Activated T-helper 2 cell treated with anti-CD3 and anti-CD28 coated beads, Interferon-gamma antibody, Interleukin-2, Interleukin-4, amounts not matched to agents 10 μg/mL and 5 μg/mL and 100 μg/mL, durations not matched to agents 14 hours and 24 hours and 36 hours (primary cell): ENCODE results near the gene RBM17. TPM values are rescaled to one million over a fixed set of nuclear protein-coding genes. Genes with fewer than 3 reads are reported as not detected.
"Not testable (repeated sequence)": the region's sequence is repeated elsewhere in the genome, so short reads cannot be mapped to it uniquely, and the experiment has no call there.

Experiments used
- DNase-seq: peaks from one replicate; pipeline ENCODE4 v3.0.0; 2021; ENCODE audit warnings: low spot score
- H3K27ac Mint-ChIP-seq: one replicate; pipeline ENCODE4 v1.8.0; 2021; ENCODE audit warnings: mixed read lengths
- H3K27me3 Mint-ChIP-seq: one replicate; pipeline ENCODE4 v1.8.0; 2021; ENCODE audit warnings: low read depth, mixed read lengths
- H3K36me3 Mint-ChIP-seq: one replicate; pipeline ENCODE4 v1.8.0; 2021; ENCODE audit warnings: low read depth, mixed read lengths
- H3K4me1 Mint-ChIP-seq: one replicate; pipeline ENCODE4 v1.8.0; 2021; ENCODE audit warnings: low read depth, mixed read lengths
- H3K4me3 Mint-ChIP-seq: one replicate; pipeline ENCODE4 v1.8.0; 2021; ENCODE audit warnings: low read depth, mild to moderate bottlenecking, moderate library complexity, mixed read lengths
- H3K9me3 Mint-ChIP-seq: one replicate; pipeline ENCODE4 v1.8.0; 2021; ENCODE audit warnings: mixed read lengths
- intact Hi-C: fragments of 100-400 bp; cut with micrococcal nuclease; formaldehyde crosslinking; loops from one replicate; pipeline ENCODE4 v1.15.1; 2023
- total RNA-seq: library from RNA; stranded (reverse); gene quantifications from 2 replicates; pipeline ENCODE4 v1.2.3, GENCODE V29; 2022

The RBM17 gene
- total RNA-seq, 1 donor from 2014 or later = 266 TPM

DNA sequence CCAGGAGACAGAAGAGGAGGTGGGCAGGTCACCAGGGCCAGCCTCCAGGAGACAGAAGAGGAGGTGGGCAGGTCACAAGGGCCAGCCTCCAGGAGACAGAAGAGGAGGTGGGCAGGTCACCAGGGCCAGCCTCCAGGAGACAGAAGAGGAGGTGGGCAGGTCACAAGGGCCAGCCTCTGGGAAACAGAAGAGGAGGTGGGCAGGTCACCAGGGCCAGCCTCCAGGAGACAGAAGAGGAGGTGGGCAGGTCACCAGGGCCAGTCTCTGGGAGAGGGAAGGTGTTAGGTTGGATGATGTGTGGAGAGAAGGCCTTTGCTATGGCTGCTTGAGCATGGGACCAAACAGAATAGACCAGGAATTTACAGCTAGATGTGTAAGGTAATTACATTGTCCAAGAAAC is 38.6 kb downstream of the RBM17 start:
- H3K9me3 Mint-ChIP-seq, intact Hi-C loops, H3K4me3 Mint-ChIP-seq, H3K36me3 Mint-ChIP-seq, H3K27ac Mint-ChIP-seq, DNase-seq, H3K27me3 Mint-ChIP-seq: not testable (repeated sequence)
- peaks cover 38% of the 10 kb centered on the region for H3K4me1 Mint-ChIP-seq

DNA sequence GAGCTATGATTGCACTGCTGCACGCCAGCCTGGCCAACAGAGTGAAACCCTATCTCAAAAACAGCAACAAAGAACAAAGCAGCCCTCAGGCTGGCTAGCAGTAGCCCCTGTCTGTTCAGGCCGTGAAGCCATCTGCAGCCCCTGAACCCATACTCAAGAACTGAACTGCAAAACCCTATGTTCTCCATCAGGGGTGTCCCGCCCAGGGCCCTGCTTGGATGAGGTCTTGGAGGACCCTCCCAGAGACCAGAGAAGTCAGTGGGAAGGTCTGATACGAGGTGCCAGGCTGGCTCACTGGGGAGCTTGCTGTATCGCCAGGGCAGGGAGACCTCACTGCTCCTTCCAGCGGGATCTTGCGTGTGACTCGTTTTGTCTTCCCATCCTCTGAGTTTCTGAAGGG is 39.3 kb downstream of the RBM17 start:
- Mint-ChIP-seq H3K4me3 (no peak overlapping the region), H3K27ac (no peak overlapping the region), H3K4me1 (peaks cover 36% of the 10 kb centered on the region), H3K27me3 (no peaks in the 10 kb centered on the region), H3K36me3 (no peaks in the 10 kb centered on the region), H3K9me3 (no peaks in the 10 kb centered on the region)
- DNase-seq = no peak
- intact Hi-C loops = no loop called here

DNA sequence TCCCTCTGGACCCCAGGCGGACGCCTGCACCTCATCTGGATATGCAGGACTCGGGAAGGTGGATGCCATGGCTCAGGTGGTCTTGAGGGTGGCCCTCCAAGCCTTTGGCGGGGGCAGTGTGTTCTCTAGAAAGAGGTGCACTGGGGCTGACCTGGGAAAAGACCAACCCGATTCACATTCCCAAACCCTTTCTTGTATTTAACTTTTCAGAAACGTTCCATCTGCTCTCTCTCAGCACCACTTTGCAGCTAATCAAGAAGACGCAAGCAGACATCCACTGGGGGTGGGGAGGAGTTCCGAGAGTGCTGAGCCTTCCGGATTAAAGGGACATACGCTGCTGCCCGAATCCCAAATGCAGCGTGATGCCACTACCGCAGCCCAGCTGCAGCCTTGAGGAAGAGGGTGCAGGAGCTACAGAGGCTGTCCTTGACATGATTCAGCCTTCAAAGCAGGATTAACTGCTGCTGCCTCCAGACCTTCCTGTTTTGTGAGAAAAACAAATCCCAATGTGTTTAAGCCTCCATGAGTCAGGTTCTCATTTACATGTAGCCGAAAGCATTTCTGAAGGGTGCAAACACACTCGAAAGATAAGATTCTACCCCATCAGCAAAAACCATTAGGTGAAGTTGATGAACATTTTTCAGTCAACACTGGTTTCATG is 39.9 kb downstream of the RBM17 start:
- Mint-ChIP-seq H3K9me3 (no peaks in the 10 kb centered on the region), H3K4me1 (peaks cover 32% of the 10 kb centered on the region), H3K27ac (peak overlapping the region; percentile 16), H3K4me3 (peak overlapping the region; percentile 3), H3K27me3 (no peaks in the 10 kb centered on the region), H3K36me3 (no peaks in the 10 kb centered on the region)
- no peak for DNase-seq
- intact Hi-C loops = no loop called here

DNA sequence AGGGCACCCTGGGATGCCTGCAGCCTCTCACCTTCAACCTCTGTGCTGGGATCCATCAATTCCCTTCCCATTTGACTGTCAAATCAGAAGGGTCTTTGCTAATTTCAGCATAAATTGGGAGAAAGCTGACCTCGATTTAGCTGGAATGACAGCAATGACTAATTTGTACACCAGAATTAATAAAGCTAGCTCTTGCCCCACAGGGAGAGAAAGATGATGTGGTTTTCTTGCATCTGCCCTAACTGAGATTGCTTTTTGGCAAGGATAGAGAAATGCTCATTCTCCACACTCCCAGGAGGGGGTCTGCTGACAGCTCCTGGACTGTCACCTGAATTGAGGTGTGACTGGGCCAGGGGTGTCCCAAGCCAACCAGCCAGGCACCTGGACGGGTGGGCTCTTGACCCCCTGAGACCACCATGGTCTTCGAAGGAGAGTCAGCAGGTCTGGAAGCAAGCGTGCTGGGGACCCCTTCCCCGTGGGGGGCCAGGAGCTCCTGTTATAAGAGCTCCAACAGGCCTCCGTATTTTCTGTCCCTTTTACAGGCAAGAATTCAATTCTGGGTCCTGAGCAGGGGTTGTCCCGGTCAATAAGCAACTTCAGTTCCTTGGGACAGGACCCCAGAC is 42.1 kb downstream of the RBM17 start:
- Mint-ChIP-seq H3K9me3 (no peaks in the 10 kb centered on the region), H3K27me3 (peaks cover 5% of the 10 kb centered on the region), H3K4me3 (no peak overlapping the region), H3K27ac (peak overlapping the region; percentile 49), H3K4me1 (peaks cover 44% of the 10 kb centered on the region), H3K36me3 (no peaks in the 10 kb centered on the region)
- intact Hi-C loops = loop anchor here (1.0 to 10.0 kb wide), 2 partner anchors 10 to 374 kb away; no protein-coding TSS in a partner anchor
- DNase-seq = no peak

DNA sequence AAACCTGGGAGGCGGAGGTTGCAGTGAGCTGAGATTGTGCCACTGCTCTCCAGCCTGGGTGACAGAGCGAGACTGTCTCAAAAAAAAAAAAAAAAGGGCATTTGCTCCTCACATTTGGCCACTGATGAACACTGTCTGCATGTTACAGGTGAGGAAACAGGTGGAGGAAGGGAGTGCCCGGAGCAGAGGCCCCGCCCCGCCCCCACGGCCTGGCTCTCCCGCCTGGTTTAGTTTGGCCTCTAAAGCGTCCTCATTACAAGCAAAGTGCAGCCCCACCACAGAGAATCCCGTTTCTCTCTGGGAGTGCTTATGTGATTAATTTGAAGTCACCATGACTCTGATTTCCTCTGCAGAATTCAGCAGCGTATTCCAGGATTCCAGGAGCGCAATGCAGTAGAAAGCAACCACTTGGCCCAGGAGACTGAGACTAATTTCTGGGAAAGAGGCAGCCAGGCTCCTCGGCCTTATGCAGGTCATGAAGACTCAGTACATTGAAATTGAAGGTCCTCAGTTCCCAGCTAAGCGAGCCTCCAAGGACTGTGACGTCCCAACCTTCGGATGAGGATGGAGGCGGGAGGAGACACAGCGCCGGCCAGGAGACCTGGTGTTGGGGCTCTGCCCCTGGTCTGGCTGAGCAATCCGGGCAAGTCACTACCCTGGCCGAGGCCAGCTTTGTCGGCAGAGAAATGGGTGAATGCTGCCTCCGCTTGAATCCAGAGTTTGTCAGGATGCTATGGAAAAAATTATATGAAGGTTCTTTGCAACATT is 44.7 kb downstream of the RBM17 start:
- H3K27ac Mint-ChIP-seq = no peak overlapping the region
- intact Hi-C loops = loop anchor here (10.0 kb wide), 1 partner anchor 371 kb away; no protein-coding TSS in a partner anchor
- DNase-seq = no peak
- no peaks in the 10 kb centered on the region for H3K9me3 Mint-ChIP-seq
- no peak overlapping the region for H3K4me3 Mint-ChIP-seq
- no peaks in the 10 kb centered on the region for H3K36me3 Mint-ChIP-seq
- H3K27me3 Mint-ChIP-seq = peaks cover 5% of the 10 kb centered on the region
- H3K4me1 Mint-ChIP-seq = peaks cover 53% of the 10 kb centered on the region

DNA sequence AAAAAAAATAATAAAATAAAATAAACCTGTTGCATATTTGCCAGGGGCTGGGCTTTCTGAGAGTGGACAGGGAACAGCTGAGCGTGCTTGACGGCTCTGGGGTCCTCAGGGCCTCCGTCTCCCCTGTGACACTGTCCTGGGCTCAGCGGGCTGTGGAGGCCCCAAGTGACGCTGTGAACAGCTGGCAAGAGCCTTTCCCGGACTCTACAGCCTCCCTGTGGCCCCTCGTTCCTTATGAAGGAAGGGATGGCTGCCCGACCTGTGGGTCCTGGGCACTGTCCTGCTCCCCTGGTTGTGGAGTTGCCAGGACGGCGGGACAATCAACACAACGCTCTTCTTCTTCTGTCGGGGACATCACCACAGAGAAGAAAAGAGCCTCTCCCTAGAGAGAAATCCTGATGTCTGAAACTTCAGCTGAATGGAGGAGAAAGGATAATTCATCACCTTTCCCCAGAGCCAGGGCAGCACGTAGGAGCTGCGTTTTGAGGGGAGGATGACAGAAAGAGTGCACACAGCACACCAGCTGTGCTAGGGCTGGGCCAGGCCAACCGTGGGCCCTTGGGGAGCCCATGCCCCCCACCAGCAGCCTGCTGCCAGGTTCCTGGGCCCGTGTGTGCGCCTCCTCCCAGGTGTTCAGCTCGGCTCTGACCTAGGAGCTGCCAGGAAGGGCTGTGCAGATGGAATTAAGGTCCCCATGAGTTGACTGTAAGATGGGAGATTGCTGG is 45.4 kb downstream of the RBM17 start:
- Mint-ChIP-seq H3K4me1 (peaks cover 50% of the 10 kb centered on the region), H3K9me3 (no peaks in the 10 kb centered on the region), H3K36me3 (no peaks in the 10 kb centered on the region), H3K27ac (peak overlapping the region; percentile 30), H3K27me3 (peaks cover 11% of the 10 kb centered on the region), H3K4me3 (no peak overlapping the region)
- DNase-seq = no peak
- intact Hi-C loops = loop anchor here (10.0 kb wide), 1 partner anchor 371 kb away; no protein-coding TSS in a partner anchor

DNA sequence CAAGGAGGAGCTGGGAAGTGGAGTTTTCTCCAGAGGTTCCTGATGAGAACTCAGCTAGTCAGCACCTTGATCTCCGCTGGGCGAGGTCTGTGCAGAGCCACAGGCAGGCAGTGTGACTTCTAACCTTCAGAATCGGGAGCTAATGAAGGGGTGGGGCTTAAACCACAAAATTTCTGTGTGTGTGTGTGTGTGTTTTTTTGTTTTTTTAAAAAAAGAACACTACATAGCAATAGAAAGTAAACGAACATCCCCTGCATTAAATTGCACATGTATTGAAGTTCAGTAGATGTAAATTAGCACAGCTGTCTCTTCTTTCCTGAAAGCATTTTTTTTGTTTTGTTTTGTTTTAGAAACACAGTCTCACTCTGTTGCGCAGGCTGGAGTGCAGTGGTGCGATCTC is 46.2 kb downstream of the RBM17 start:
- H3K27ac Mint-ChIP-seq = no peak overlapping the region
- H3K4me1 Mint-ChIP-seq = peaks cover 50% of the 10 kb centered on the region
- H3K36me3 Mint-ChIP-seq = no peaks in the 10 kb centered on the region
- intact Hi-C loops = loop anchor here (10.0 kb wide), 1 partner anchor 370 kb away; no protein-coding TSS in a partner anchor
- DNase-seq = no peak
- no peak overlapping the region for H3K4me3 Mint-ChIP-seq
- H3K27me3 Mint-ChIP-seq = peaks cover 11% of the 10 kb centered on the region
- H3K9me3 Mint-ChIP-seq = no peaks in the 10 kb centered on the region

DNA sequence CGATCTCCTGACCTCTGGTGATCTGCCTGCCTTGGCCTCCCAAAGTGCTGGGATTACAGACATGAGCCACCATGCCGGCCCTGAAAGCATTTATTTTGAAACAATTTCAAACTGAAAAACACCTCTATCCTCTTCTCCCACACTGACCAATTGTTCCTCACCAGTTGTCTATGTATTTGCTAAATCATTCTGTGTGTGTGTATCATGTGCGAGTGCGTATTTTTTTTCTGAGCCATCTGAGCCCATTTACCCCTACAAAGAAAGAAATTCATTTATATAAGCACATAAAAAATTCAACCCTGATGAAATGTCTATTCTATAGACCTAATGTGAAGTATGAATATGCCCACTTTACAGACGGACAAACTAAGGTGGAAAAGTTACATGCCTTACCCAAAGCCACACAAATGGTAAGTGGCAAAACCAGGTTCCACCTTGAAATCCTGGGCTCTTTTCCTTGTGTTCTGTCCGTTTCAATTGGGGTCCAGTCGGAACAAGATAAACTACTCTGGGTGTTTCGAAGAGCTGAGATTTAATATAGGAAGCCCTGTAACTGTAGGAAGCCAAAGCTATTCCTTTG is 46.8 kb downstream of the RBM17 start:
- Mint-ChIP-seq H3K36me3 (no peaks in the 10 kb centered on the region), H3K27me3 (peaks cover 11% of the 10 kb centered on the region), H3K9me3 (no peaks in the 10 kb centered on the region), H3K4me1 (peaks cover 50% of the 10 kb centered on the region), H3K27ac (peak overlapping the region; percentile 84), H3K4me3 (peak overlapping the region; percentile 38)
- intact Hi-C loops = loop anchor here (10.0 kb wide), 1 partner anchor 369 kb away; no protein-coding TSS in a partner anchor
- DNase-seq = no peak

DNA sequence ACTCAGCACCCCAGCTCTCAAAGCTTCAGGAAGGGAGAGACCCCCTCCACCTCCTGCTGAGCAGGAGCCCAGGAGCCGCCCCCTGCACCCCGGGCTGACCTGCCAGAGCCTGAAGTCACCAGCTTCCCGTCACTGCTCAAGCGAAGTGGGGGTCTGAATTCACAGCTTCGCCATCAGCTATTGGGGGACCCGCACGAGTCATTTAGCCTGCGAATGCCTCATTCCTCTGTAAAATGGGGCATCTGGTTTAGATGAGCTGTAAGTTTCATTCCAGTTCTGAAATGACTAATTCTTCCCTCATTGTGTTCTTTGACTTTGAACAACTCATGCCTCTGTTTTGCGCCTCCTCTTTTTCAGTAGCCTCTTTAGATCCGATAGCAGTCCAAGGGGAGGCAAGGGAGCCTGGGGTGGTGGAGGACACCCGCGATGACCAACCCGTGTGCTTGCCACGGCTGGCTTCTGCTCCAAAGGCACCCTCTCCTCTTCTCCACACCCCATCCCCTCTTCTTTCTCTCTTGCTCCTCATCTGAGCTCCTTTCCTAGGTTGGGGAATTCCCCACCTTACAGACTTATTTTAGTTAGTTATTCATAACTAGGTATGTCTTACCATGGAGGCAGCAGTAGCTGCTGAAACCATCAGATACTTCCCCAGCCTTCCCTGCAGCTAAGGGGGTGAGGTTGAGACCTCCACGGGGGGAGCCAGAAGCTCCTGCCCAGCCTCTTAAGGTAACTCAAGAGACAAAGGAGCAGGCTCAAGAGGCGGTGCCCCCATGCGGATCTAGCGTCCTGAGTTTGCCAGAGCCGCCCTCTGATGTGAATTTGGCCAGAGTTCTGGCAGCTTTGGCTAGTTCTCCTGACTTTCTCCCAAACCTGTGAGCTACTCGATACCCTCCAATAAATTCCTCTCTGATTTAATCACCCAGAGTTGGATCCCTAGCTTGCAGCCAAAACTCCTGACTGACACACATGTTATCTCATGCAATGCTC is 47.7 kb downstream of the RBM17 start:
- Mint-ChIP-seq H3K9me3 (no peaks in the 10 kb centered on the region), H3K4me1 (peaks cover 55% of the 10 kb centered on the region), H3K36me3 (no peaks in the 10 kb centered on the region), H3K27me3 (peaks cover 11% of the 10 kb centered on the region), H3K27ac (peak overlapping the region; percentile 84), H3K4me3 (peak overlapping the region; percentile 38)
- intact Hi-C loops = loop anchor here (10.0 kb wide), 1 partner anchor 368 kb away; no protein-coding TSS in a partner anchor
- DNase-seq = peak; percentile 32

DNA sequence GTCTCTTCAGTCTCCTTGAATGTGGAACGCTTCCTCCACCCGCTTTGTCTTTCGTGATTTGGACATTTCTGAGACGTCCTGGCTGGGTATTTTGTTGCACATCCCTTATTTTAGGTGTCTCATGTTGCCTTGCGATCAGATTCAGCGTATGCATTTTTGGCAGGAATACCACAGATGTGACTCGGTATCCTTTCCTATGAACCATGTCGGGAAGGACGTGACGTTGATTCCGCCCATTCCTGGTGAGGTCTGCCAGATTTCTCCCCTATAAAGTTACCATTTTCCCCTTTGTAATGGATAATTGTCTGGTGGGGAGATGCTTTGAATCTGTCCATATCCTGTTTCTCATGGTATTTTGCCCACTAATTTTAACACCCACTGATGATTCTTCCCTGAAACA is 49.6 kb downstream of the RBM17 start:
- no peak overlapping the region for H3K4me3 Mint-ChIP-seq
- intact Hi-C loops = loop anchor here (10.0 kb wide), 1 partner anchor 366 kb away; no protein-coding TSS in a partner anchor
- H3K36me3 Mint-ChIP-seq = no peaks in the 10 kb centered on the region
- H3K27me3 Mint-ChIP-seq = peaks cover 11% of the 10 kb centered on the region
- no peaks in the 10 kb centered on the region for H3K9me3 Mint-ChIP-seq
- DNase-seq = no peak
- H3K4me1 Mint-ChIP-seq = peaks cover 69% of the 10 kb centered on the region
- no peak overlapping the region for H3K27ac Mint-ChIP-seq

DNA sequence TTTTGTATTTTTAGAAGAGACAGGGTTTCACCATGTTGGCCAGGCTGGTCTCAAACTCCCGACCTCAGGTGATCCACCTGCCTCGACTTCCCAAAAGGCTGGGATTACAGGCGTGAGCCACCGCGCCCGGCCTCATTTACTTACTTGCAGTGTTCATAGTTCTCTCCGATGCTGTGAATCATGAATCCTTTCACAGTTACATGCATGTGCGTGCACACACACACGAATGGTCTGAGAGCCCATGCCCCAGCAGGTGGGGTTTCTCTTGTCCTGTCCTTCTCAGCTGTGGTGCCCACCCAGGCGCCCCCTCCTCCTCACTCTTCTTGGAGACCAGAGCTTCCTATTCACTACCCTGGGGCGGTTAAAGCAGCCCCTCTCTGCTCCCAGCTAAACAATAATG is 50.6 kb downstream of the RBM17 start:
- no peaks in the 10 kb centered on the region for H3K9me3 Mint-ChIP-seq
- peaks cover 74% of the 10 kb centered on the region for H3K4me1 Mint-ChIP-seq
- H3K36me3 Mint-ChIP-seq = peaks cover 3% of the 10 kb centered on the region
- no peak for DNase-seq
- intact Hi-C loops = loop anchor here (10.0 kb wide), 1 partner anchor 365 kb away; no protein-coding TSS in a partner anchor
- peaks cover 9% of the 10 kb centered on the region for H3K27me3 Mint-ChIP-seq
- H3K4me3 Mint-ChIP-seq = no peak overlapping the region
- H3K27ac Mint-ChIP-seq = peak overlapping the region; percentile 40
